GM20000 (cell line): ENCODE data around the gene KLHL41.
"Not testable (repeated sequence)": the region's sequence is repeated elsewhere in the genome, so short reads cannot be mapped to it uniquely, and the experiment has no call there.

Experiments
- DNase-seq: peaks from one replicate; pipeline ENCODE4 v3.0.0; 2012; ENCODE audit warnings: low spot score
- CTCF ChIP-seq: IDR thresholded peaks from 2 replicates; pipeline ENCODE4 v1.5.1; 2012; ENCODE audit warnings: mild to moderate bottlenecking, control low read depth; ENCODE audit errors: extremely low read depth, missing control alignments

The KLHL41 gene

GRCh38 chr2:169561364-169561763 is 51.9 kb downstream of the KLHL41 start:
- no peak for TF ChIP-seq CTCF
- DNase-seq, result no peak

- DNase-seq, result not testable (repeated sequence)
These were observed 52.6 kb downstream of the KLHL41 start for GRCh38 chr2:169562084-169562483.

- no peak for TF ChIP-seq CTCF
- DNase-seq, result no peak
These were observed 53.0 kb downstream of the KLHL41 start for GRCh38 chr2:169562519-169562918.

GRCh38 chr2:169565686-169566085 is 56.2 kb downstream of the KLHL41 start:
- no peak for TF ChIP-seq CTCF
- no peak for DNase-seq

- no peak for TF ChIP-seq CTCF
These were observed 60.4 kb downstream of the KLHL41 start for GRCh38 chr2:169569948-169570347.

GRCh38 chr2:169570752-169571151 is 61.2 kb downstream of the KLHL41 start:
- not testable (repeated sequence) for DNase-seq

More at GRCh38 chr2:169569948-169570347, 60.4 kb downstream of the KLHL41 start:
- DNase-seq, result no peak

- no peak for TF ChIP-seq CTCF
- no peak for DNase-seq
These were observed 62.1 kb downstream of the KLHL41 start for GRCh38 chr2:169571571-169571970.

- DNase-seq, result no peak
- no peak for TF ChIP-seq CTCF
These were observed 62.7 kb downstream of the KLHL41 start for GRCh38 chr2:169572189-169572588.

- TF ChIP-seq CTCF, result no peak
- DNase-seq, result no peak
These were observed 63.3 kb downstream of the KLHL41 start for GRCh38 chr2:169572821-169573159.
